ACC112 (cell line): ENCODE measurements around the gene JUP.

Experiments used
- H2AFZ ChIP-seq: fragments of 200-600 bp; sonication (generic); one replicate; pipeline ENCODE4 v1.6.0; 2017; ENCODE audit warnings: antibody characterized with exemption, low read length; ENCODE audit not compliant: unreplicated experiment
- H3K27ac ChIP-seq: fragments of 200-600 bp; sonication (generic); 2 replicates; pipeline ENCODE4 v1.5.1; 2014; ENCODE audit warnings: low read depth, mild to moderate bottlenecking, antibody characterized with exemption, low read length, moderate library complexity
- H3K27me3 ChIP-seq: fragments of 200-600 bp; sonication (generic); 2 replicates; pipeline ENCODE4 v1.6.1; 2014; ENCODE audit warnings: mild to moderate bottlenecking, antibody characterized with exemption, low read length, moderate library complexity, mixed read lengths; ENCODE audit not compliant: insufficient read depth
- H3K36me3 ChIP-seq: fragments of 200-600 bp; sonication (generic); 2 replicates; pipeline ENCODE4 v1.6.1; 2016; ENCODE audit warnings: mild to moderate bottlenecking, antibody characterized with exemption, low read length, moderate library complexity, mixed read lengths; ENCODE audit not compliant: insufficient read depth
- H3K4me1 ChIP-seq: fragments of 200-600 bp; sonication (generic); one replicate; pipeline ENCODE4 v1.6.1; 2016; ENCODE audit warnings: low read length, mixed read lengths; ENCODE audit not compliant: insufficient read depth, unreplicated experiment, control insufficient read depth
- H3K4me3 ChIP-seq: fragments of 200-600 bp; sonication (generic); 2 replicates; pipeline ENCODE4 v1.5.1; 2014; ENCODE audit warnings: mild to moderate bottlenecking, low read depth, low read length
- H3K79me2 ChIP-seq: fragments of 200-600 bp; sonication (generic); one replicate; pipeline ENCODE4 v1.6.0; 2016; ENCODE audit warnings: low read length; ENCODE audit not compliant: control insufficient read depth, unreplicated experiment, insufficient read depth

The JUP gene

DNA sequence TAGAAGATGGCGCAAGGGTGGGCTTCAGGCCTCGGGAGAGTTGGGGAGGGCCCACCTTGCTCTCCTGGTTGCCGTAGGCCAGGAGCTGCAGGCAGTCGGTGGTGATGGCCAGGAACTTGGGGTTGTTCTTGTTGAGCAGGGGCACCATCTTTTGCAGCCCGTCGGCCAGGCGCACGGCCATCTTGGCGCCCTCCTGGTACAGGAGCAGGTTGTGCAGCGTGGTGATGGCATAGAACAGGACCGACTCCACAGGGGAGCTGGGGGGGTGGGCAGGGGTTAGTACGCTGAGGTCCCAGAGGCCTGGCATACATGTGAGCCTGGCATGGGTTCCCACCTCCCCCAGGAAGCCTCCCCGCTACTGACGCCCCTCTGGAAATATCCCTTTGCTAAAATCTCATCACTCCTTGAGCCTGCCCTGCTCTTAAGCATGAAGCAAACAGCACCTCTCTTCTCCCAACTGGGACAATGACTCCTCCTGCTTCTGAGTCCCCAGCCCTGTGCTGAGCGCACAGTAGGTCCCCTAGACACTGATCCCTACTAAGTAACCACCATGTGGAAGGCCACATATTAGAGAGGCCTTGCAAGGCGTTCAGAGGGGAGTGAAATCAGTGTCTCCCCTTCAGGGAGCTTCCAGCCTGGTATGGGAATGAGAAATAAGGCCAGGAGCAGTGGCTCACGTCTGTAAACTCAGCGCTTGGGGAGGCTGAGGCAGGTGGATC lies 19.0 kb downstream of the JUP start:
- no peak overlapping the region for H3K27ac ChIP-seq
- H3K27me3 ChIP-seq, result no peaks in the 10 kb centered on the region
- H3K79me2 ChIP-seq, result no peaks in the 10 kb centered on the region
- no peaks in the 10 kb centered on the region for H3K36me3 ChIP-seq
- no peaks in the 10 kb centered on the region for H3K4me1 ChIP-seq
- H3K4me3 ChIP-seq, result no peak overlapping the region
- H2AFZ ChIP-seq, result no peak overlapping the region

DNA sequence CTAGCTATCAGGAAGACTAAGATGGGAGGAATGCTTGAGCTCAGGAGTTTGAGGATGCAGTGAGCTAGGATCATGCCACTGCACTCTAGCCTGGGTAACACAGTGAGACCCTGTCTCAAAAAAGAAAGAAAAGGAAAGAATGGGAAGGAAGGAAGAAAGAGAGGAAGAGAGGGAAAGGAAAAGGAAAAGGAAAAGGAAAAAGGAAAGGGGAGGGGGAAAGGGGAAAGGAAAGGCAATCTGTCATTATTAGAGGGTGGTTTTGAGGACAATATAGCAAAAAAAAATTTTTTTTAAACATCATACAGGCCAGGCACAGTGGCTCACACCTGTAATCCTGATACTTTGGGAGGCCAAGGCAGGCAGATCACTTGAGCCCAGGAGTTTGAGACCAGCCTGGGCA lies 20.4 kb downstream of the JUP start:
- Histone ChIP-seq H2AFZ (no peak overlapping the region), H3K4me1 (no peaks in the 10 kb centered on the region), H3K27ac (no peak overlapping the region), H3K79me2 (no peaks in the 10 kb centered on the region), H3K27me3 (no peaks in the 10 kb centered on the region), H3K36me3 (no peaks in the 10 kb centered on the region), H3K4me3 (no peak overlapping the region)

DNA sequence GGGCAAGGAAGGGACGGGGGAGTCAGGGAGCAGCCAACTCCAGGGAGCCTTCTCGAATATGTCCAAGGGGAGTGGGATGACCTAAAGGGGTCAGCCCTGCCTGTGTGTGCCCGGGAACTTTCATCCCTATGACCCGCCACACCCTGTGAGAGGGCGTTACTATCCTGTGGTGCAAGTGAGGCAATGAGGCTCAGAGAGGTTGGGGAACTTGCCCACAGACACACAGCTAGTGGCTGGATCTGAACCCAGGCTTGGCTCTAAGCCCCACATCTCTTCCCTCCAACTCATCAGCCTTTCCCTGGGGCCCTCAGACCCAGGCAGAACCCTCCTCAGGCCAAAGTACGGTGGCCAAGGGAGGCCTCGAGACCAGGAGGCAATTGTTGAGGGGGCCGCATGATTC lies 23.2 kb downstream of the JUP start:
- Histone ChIP-seq H3K36me3 (no peaks in the 10 kb centered on the region), H3K4me1 (no peaks in the 10 kb centered on the region), H3K27me3 (no peaks in the 10 kb centered on the region), H3K79me2 (no peaks in the 10 kb centered on the region), H3K27ac (no peak overlapping the region), H2AFZ (no peak overlapping the region), H3K4me3 (no peak overlapping the region)

DNA sequence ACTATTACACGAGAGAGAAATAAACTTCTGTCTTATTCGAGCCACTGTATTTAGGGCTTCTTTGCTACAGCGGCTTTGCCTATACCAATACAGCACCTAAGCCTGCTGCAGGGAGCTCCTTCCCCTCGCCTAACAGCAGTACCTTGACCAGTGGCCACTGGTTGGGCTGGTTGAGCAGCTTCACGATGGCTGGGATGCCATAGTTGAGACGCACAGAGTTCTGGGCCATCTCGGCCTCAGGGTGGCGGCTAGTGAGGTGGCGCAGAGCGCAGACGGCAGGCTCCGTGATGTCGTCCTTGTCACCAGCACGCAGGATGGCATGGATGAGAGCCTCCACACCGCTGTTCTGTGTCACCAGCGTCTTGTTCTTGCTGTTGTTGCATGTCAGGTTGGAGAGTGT lies 23.7 kb downstream of the JUP start:
- Histone ChIP-seq H3K36me3 (no peaks in the 10 kb centered on the region), H3K27me3 (no peaks in the 10 kb centered on the region), H3K27ac (no peak overlapping the region), H3K79me2 (no peaks in the 10 kb centered on the region), H3K4me3 (no peak overlapping the region), H3K4me1 (no peaks in the 10 kb centered on the region), H2AFZ (no peak overlapping the region)

DNA sequence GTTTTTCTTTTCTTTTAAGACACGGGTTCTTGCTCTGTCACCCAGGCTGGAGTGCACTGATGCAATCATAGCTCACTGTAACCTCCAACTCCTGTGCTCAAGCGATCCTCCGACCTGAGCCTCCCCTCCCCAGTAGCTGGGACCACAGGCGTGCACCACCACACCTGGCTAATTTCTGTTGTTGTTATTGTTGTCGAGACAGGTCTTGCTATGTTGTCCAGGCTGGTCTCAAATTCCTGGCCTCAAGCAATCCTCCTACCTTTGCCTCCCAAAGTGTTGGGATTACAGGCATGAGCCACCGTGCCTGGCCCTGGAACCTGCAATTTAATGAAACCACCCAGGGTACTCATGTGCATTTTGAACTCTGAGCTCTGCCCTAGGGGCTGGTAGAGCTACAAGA lies 24.1 kb downstream of the JUP start:
- H3K4me3 ChIP-seq, result no peak overlapping the region
- H3K36me3 ChIP-seq, result no peaks in the 10 kb centered on the region
- no peaks in the 10 kb centered on the region for H3K79me2 ChIP-seq

DNA sequence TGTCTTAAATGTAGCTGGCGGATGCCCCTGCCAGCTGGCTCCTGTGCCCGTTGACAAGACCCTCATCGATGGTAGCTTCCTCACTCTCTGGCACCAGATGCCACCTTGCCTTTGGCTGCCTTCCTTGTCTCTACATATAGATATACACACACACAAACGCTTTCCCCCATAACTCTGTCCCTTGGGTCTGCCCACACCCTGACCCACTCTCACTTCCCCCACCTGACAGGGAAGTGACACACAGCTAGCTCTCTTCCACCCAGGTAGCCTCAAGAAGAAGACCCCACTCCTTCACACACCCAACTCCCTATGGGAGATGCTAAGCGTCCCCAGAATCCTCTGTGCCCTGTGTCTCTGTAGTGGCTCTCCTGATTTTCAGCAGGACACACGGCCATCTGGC lies 25.6 kb downstream of the JUP start:
- Histone ChIP-seq H3K4me1 (no peaks in the 10 kb centered on the region), H3K27me3 (no peaks in the 10 kb centered on the region), H3K79me2 (no peaks in the 10 kb centered on the region), H2AFZ (no peak overlapping the region), H3K36me3 (no peaks in the 10 kb centered on the region), H3K4me3 (no peak overlapping the region), H3K27ac (no peak overlapping the region)

More for the DNA sequence above, 24.1 kb downstream of the JUP start:
- Histone ChIP-seq H3K27ac (no peak overlapping the region), H3K4me1 (no peaks in the 10 kb centered on the region), H2AFZ (no peak overlapping the region), H3K27me3 (no peaks in the 10 kb centered on the region)

DNA sequence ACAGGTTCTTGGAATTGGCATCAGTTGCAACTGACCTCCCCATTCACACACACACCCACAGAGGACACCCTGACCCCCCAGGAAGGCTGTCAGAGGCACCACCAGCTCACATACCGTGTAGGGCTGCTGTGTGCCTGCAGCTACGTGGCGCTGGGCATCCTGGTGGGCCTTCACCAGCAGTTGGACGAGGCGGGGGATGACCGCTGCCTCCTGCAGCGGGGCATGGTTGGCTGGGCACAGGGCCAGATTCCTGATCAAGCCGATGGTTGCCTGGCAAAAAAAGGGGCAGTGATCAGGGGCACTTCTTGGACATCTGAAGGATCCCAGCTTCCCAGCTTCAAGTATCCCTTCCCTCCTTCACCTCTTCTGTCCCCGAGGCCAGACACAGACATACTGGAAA lies 27.9 kb downstream of the JUP start:
- no peak overlapping the region for H3K4me3 ChIP-seq
- H3K79me2 ChIP-seq, result no peaks in the 10 kb centered on the region
- H3K36me3 ChIP-seq, result no peaks in the 10 kb centered on the region
- H2AFZ ChIP-seq, result no peak overlapping the region
- H3K27me3 ChIP-seq, result no peaks in the 10 kb centered on the region
- H3K27ac ChIP-seq, result no peak overlapping the region
- H3K4me1 ChIP-seq, result no peaks in the 10 kb centered on the region

DNA sequence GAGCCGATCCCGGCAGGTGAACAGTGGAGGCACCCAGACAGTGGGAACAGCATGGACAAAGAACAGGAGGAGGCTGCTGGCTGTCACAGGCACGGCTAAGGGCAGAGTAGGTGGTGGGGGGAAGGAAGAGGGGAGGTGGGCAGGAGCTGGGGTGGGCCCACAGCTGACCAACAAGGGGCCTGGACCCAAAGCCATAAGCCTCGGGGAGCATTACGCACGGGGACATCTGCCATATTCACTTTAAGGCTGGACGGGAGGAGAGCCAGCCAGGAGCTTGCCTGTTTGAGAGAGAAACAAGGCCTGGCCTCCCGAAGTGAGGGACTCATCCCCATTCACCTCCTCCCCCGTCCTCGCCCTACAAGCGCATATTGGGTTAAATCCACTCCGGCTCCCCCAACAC lies 32.4 kb downstream of the JUP start:
- H3K4me3 ChIP-seq, result no peak overlapping the region
- H3K36me3 ChIP-seq, result no peaks in the 10 kb centered on the region
- no peaks in the 10 kb centered on the region for H3K79me2 ChIP-seq
- H3K27ac ChIP-seq, result no peak overlapping the region
- no peaks in the 10 kb centered on the region for H3K4me1 ChIP-seq
- H2AFZ ChIP-seq, result no peak overlapping the region
- H3K27me3 ChIP-seq, result peaks cover 6% of the 10 kb centered on the region; the same call in 1 of the 2 replicates

DNA sequence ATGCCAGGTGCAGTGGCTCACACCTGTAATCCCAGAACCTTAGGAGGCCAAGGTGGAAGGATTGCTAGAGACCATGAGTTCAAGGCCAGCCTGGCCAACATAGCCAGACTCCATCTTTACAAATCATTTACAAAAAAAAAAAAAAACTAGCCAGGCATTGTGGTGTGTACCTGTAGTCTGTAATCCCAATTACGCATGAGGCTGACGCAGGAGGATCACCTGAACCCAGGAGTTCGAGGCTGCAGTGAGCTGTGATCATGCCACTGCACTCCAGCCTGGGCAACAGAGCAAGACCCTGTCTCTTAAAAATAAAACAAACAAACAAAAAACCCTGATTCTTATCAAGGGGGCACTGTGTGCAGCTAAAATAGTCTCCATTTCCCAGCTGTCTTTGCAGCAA lies 35.2 kb downstream of the JUP start:
- H3K27ac ChIP-seq, result no peak overlapping the region
- no peaks in the 10 kb centered on the region for H3K36me3 ChIP-seq
- H3K79me2 ChIP-seq, result no peaks in the 10 kb centered on the region
- no peak overlapping the region for H2AFZ ChIP-seq
- no peak overlapping the region for H3K4me3 ChIP-seq
- H3K27me3 ChIP-seq, result peaks cover 6% of the 10 kb centered on the region; the same call in 1 of the 2 replicates
- no peaks in the 10 kb centered on the region for H3K4me1 ChIP-seq

DNA sequence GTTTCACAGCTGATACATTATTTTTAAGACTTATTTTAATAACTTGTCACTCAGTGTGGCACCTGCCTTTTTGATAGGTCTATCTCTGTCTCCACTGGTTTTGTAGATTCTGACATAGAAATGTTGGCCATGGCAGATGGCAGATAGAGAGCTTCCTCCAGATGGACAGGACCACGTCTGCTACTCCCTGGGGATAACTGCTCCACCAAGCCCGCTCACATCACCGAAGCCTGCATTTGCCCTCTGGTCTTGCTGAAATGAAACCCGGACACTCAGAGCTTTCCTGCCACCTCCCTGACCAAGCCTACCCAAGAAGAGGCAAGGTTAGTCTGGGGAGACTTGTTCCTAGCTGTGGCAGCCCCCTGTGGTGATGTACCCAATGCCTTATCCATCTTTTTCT lies 35.6 kb downstream of the JUP start:
- H2AFZ ChIP-seq, result no peak overlapping the region
- peaks cover 6% of the 10 kb centered on the region; the same call in 1 of the 2 replicates for H3K27me3 ChIP-seq
- H3K36me3 ChIP-seq, result no peaks in the 10 kb centered on the region
- no peak overlapping the region for H3K4me3 ChIP-seq
- H3K27ac ChIP-seq, result no peak overlapping the region
- H3K79me2 ChIP-seq, result no peaks in the 10 kb centered on the region
- no peaks in the 10 kb centered on the region for H3K4me1 ChIP-seq

DNA sequence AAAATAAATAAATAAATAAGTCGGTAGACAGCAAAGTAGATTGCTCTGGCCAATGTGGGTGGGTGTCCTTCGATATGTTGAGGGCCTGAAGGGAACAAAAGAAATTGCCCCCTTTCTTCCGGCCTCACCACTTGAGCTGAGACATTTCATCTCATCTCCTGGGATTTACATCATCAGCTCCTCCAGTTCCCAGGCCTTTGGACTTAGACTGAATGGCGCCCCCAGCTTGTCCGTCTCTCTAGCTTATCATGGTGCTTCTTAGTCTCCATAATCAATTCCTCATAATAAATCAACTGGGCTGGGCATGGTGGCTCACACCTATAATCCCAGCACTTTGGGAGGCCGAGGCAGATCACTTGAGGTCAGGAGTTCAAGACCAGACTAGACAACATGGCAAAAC lies 38.2 kb downstream of the JUP start:
- H3K79me2 ChIP-seq, result no peaks in the 10 kb centered on the region
- H2AFZ ChIP-seq, result no peak overlapping the region
- no peaks in the 10 kb centered on the region for H3K4me1 ChIP-seq
- H3K27ac ChIP-seq, result no peak overlapping the region
- H3K36me3 ChIP-seq, result no peaks in the 10 kb centered on the region
- H3K4me3 ChIP-seq, result no peak overlapping the region
- peaks cover 6% of the 10 kb centered on the region; the same call in 1 of the 2 replicates for H3K27me3 ChIP-seq
